ENCODE results near the gene CCL1. TPM values are rescaled to one million over a fixed set of nuclear protein-coding genes. Genes with fewer than 3 reads are reported as not detected.

Gene CCL1
- total RNA-seq, 1 donor from 2014 or later, result not detected

GRCh38 chr17:34406226-34406625, 43.2 kb upstream of the CCL1 start:
- Mint-ChIP-seq H3K27ac (no peak overlapping the region), H3K27me3 (peaks cover 45% of the 10 kb centered on the region), H3K4me1 (ENCODE audit: unreplicated experiment) (no peaks in the 10 kb centered on the region), H3K9me3 (no peaks in the 10 kb centered on the region), H3K36me3 (no peaks in the 10 kb centered on the region), H3K4me3 (no peak overlapping the region)
- no peak for TF ChIP-seq CTCF (conservative IDR thresholded peaks at IDR 0.05)
- DNase-seq (ENCODE audit: extremely low spot score, unreplicated experiment), result no peak

- H3K27me3 Mint-ChIP-seq, result peaks cover 24% of the 10 kb centered on the region
These were observed 40.0 kb upstream of the CCL1 start for GRCh38 chr17:34403006-34403405.

GRCh38 chr17:34401165-34401564, 38.1 kb upstream of the CCL1 start:
- no peak for DNase-seq (ENCODE audit: extremely low spot score, unreplicated experiment)
- Mint-ChIP-seq H3K9me3 (no peaks in the 10 kb centered on the region), H3K36me3 (no peaks in the 10 kb centered on the region), H3K27ac (no peak overlapping the region), H3K4me3 (no peak overlapping the region), H3K27me3 (peaks cover 18% of the 10 kb centered on the region), H3K4me1 (ENCODE audit: unreplicated experiment) (no peaks in the 10 kb centered on the region)
- no peak for TF ChIP-seq CTCF (conservative IDR thresholded peaks at IDR 0.05)

More at GRCh38 chr17:34403006-34403405, 40.0 kb upstream of the CCL1 start:
- Mint-ChIP-seq H3K9me3 (no peaks in the 10 kb centered on the region), H3K4me1 (ENCODE audit: unreplicated experiment) (no peaks in the 10 kb centered on the region), H3K27ac (no peak overlapping the region), H3K4me3 (no peak overlapping the region), H3K36me3 (no peaks in the 10 kb centered on the region)
- no peak for TF ChIP-seq CTCF (conservative IDR thresholded peaks at IDR 0.05)
- no peak for DNase-seq (ENCODE audit: extremely low spot score, unreplicated experiment)

- no peak for TF ChIP-seq CTCF (conservative IDR thresholded peaks at IDR 0.05)
- H3K27me3 Mint-ChIP-seq, result peaks cover 20% of the 10 kb centered on the region
- H3K27ac Mint-ChIP-seq, result no peak overlapping the region
- H3K4me1 Mint-ChIP-seq (ENCODE audit: unreplicated experiment), result no peaks in the 10 kb centered on the region
- no peaks in the 10 kb centered on the region for H3K36me3 Mint-ChIP-seq
- no peak for DNase-seq (ENCODE audit: extremely low spot score, unreplicated experiment)
- H3K9me3 Mint-ChIP-seq, result no peaks in the 10 kb centered on the region
- no peak overlapping the region for H3K4me3 Mint-ChIP-seq
These were observed 37.4 kb upstream of the CCL1 start for GRCh38 chr17:34400301-34400931.

GRCh38 chr17:34399725-34400124, 36.7 kb upstream of the CCL1 start:
- DNase-seq (ENCODE audit: extremely low spot score, unreplicated experiment), result no peak
- no peak for TF ChIP-seq CTCF (conservative IDR thresholded peaks at IDR 0.05)
- H3K9me3 Mint-ChIP-seq, result no peaks in the 10 kb centered on the region
- no peak overlapping the region for H3K27ac Mint-ChIP-seq
- H3K27me3 Mint-ChIP-seq, result peaks cover 24% of the 10 kb centered on the region
- H3K4me3 Mint-ChIP-seq, result no peak overlapping the region
- no peaks in the 10 kb centered on the region for H3K36me3 Mint-ChIP-seq
- H3K4me1 Mint-ChIP-seq (ENCODE audit: unreplicated experiment), result no peaks in the 10 kb centered on the region
